Measurements from ENCODE around the gene NMB. TPM values are rescaled to one million over a fixed set of nuclear protein-coding genes. Genes with fewer than 3 reads are reported as not detected.

Gene NMB
- total RNA-seq, 4 donors from 2014 or later = 27.3 to 157 (median 68.0) TPM

GRCh38 chr15:84638103-84638502, 19.9 kb downstream of the NMB start:
- no peak for TF ChIP-seq POLR2A (IDR thresholded peaks at IDR 0.05)
- TF ChIP-seq CTCF (IDR thresholded peaks at IDR 0.05) = no peak
- TF ChIP-seq EP300 (IDR thresholded peaks at IDR 0.05) = no peak
- DNase-seq (ENCODE audit: low spot score in 2 of 2) = no peak
- WGBS, 2 donors = 73 to 74% methylated on average over 3 of the region's 3 CpGs
- Histone ChIP-seq H3K27me3 (no peaks in the 10 kb centered on the region), H3K36me3 (peaks cover 0 to 68% (median 6%) of the 10 kb centered on the region in 3 donors), H3K4me1 (peaks cover 0 to 25% (median 4%) of the 10 kb centered on the region in 4 donors), H3K4me3 (no peak overlapping the region), H3K9me3 (no peaks in the 10 kb centered on the region), H3K27ac (no peak overlapping the region)

GRCh38 chr15:84634228-84634837, 23.7 kb downstream of the NMB start:
- Histone ChIP-seq H3K27me3 (no peaks in the 10 kb centered on the region), H3K9me3 (no peaks in the 10 kb centered on the region), H3K4me3 (peak overlapping the region; percentile 51 to 91 (median 80)), H3K4me1 (peaks cover 0 to 50% (median 21%) of the 10 kb centered on the region in 4 donors), H3K36me3 (peaks cover 0 to 30% (median 0%) of the 10 kb centered on the region in 3 donors), H3K27ac (peak overlapping the region; percentile 55 to 95 (median 94))
- no peak for DNase-seq (ENCODE audit: low spot score in 2 of 2)
- 30 to 33% methylated on average over 21 to 23 of the region's 23 CpGs for WGBS, 2 donors
- TF ChIP-seq CTCF (IDR thresholded peaks at IDR 0.05) (no peak), POLR2A (IDR thresholded peaks at IDR 0.05) (no peak), EP300 (IDR thresholded peaks at IDR 0.05) (no peak)

GRCh38 chr15:84633311-84634227, 24.4 kb downstream of the NMB start:
- Histone ChIP-seq H3K27ac (peak overlapping the region; percentile 55 to 95 (median 94)), H3K4me3 (peak overlapping the region; percentile 51 to 91 (median 80)), H3K36me3 (peaks cover 0 to 24% (median 0%) of the 10 kb centered on the region in 3 donors), H3K9me3 (no peaks in the 10 kb centered on the region), H3K4me1 (peaks cover 0 to 50% (median 21%) of the 10 kb centered on the region in 4 donors), H3K27me3 (no peaks in the 10 kb centered on the region)
- TF ChIP-seq POLR2A (IDR thresholded peaks at IDR 0.05) (peak in 1 of 2 donors; percentile 16), EP300 (IDR thresholded peaks at IDR 0.05) (peak in 1 of 2 donors; percentile 27), CTCF (IDR thresholded peaks at IDR 0.05) (no peak)
- WGBS, 2 donors = 0 to 1% methylated on average over 44 to 76 of the region's 105 CpGs
- peak; percentile 36 to 46 for DNase-seq (ENCODE audit: low spot score in 2 of 2)

- H3K4me3 ChIP-seq = peak overlapping the region; percentile 58 to 83 (median 62)
- no peaks in the 10 kb centered on the region for H3K27me3 ChIP-seq
- peaks cover 0 to 47% (median 21%) of the 10 kb centered on the region in 4 donors for H3K4me1 ChIP-seq
- H3K9me3 ChIP-seq = no peaks in the 10 kb centered on the region
- H3K27ac ChIP-seq = peak overlapping the region; percentile 19 to 95 (median 90)
- H3K36me3 ChIP-seq = peaks cover 0 to 15% (median 0%) of the 10 kb centered on the region in 3 donors
- TF ChIP-seq CTCF (IDR thresholded peaks at IDR 0.05) (no peak), POLR2A (IDR thresholded peaks at IDR 0.05) (no peak), EP300 (IDR thresholded peaks at IDR 0.05) (no peak)
- DNase-seq (ENCODE audit: low spot score in 2 of 2) = no peak
- 42 to 47% methylated on average over 7 of the region's 7 CpGs for WGBS, 2 donors
These were observed 26.2 kb downstream of the NMB start for GRCh38 chr15:84631706-84632272.
